WTC11 (cell line): ENCODE measurements around the gene CLPX.

ENCODE experiments used
- ESRRA ChIP-seq: sonication (generic); formaldehyde crosslinking; IDR thresholded peaks from 2 replicates; pipeline ENCODE4 v1.8.1; 2022; ENCODE audit warnings: mild to moderate bottlenecking, missing genetic modification reagents, borderline replicate concordance
- FOXJ3 ChIP-seq: sonication (generic); formaldehyde crosslinking; IDR thresholded peaks from 2 replicates; pipeline ENCODE4 v1.9.0; 2021; ENCODE audit warnings: missing genetic modification reagents, mild to moderate bottlenecking, borderline replicate concordance
- NFE2L1 ChIP-seq: sonication (generic); formaldehyde crosslinking; IDR thresholded peaks from 2 replicates; pipeline ENCODE4 v1.8.1; 2023; ENCODE audit warnings: missing genetic modification reagents
- SP1 ChIP-seq: sonication (generic); formaldehyde crosslinking; conservative IDR thresholded peaks from 2 replicates; pipeline ENCODE4 v1.8.1; 2022; ENCODE audit warnings: missing genetic modification reagents
- TF ChIP-seq, protein P1 (sequence below): fragments of 200-600 bp; IDR thresholded peaks from 2 replicates; pipeline ENCODE4 v1.8.0; 2022; ENCODE audit warnings: antibody characterized with exemption
- TF ChIP-seq, protein P2 (sequence below): sonication (generic); formaldehyde crosslinking; IDR thresholded peaks from 2 replicates; pipeline ENCODE4 v1.8.0; 2022; ENCODE audit warnings: mild to moderate bottlenecking, missing genetic modification reagents
- TF ChIP-seq, protein P3 (sequence below): sonication (generic); formaldehyde crosslinking; IDR thresholded peaks from 2 replicates; pipeline ENCODE4 v1.8.1; 2023; ENCODE audit warnings: mild to moderate bottlenecking, missing genetic modification reagents, borderline replicate concordance

DNA sequence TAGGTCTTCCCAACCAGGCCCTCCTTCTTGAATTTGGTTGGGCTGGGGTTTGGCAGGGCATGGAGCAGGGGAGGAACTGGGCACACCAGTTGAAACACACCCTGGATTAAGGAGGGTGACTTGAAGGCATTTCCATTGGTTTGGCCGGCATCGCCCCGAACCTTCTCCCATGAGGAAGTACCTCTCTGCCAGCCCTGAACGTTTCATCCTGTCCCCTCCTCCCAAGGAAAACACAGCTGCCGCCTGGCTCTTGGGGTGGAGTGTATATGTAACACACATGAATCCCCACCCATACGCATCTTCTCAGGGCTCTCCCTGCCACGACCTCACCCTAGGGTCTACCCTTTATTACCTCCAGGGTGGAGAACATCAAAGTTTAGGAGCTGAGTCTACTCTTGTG, 84.7 kb downstream of the CLPX start:
- no peak for TF ChIP-seq SP1 (CRISPR knock-in tag)
- TF ChIP-seq, protein P1, sequence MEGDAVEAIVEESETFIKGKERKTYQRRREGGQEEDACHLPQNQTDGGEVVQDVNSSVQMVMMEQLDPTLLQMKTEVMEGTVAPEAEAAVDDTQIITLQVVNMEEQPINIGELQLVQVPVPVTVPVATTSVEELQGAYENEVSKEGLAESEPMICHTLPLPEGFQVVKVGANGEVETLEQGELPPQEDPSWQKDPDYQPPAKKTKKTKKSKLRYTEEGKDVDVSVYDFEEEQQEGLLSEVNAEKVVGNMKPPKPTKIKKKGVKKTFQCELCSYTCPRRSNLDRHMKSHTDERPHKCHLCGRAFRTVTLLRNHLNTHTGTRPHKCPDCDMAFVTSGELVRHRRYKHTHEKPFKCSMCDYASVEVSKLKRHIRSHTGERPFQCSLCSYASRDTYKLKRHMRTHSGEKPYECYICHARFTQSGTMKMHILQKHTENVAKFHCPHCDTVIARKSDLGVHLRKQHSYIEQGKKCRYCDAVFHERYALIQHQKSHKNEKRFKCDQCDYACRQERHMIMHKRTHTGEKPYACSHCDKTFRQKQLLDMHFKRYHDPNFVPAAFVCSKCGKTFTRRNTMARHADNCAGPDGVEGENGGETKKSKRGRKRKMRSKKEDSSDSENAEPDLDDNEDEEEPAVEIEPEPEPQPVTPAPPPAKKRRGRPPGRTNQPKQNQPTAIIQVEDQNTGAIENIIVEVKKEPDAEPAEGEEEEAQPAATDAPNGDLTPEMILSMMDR, result no peak
- TF ChIP-seq, protein P2, sequence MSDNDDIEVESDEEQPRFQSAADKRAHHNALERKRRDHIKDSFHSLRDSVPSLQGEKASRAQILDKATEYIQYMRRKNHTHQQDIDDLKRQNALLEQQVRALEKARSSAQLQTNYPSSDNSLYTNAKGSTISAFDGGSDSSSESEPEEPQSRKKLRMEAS (CRISPR knock-in tag), result no peak
- no peak for TF ChIP-seq NFE2L1 (CRISPR knock-in tag)
- no peak for TF ChIP-seq FOXJ3 (CRISPR knock-in tag)
- TF ChIP-seq, protein P3, sequence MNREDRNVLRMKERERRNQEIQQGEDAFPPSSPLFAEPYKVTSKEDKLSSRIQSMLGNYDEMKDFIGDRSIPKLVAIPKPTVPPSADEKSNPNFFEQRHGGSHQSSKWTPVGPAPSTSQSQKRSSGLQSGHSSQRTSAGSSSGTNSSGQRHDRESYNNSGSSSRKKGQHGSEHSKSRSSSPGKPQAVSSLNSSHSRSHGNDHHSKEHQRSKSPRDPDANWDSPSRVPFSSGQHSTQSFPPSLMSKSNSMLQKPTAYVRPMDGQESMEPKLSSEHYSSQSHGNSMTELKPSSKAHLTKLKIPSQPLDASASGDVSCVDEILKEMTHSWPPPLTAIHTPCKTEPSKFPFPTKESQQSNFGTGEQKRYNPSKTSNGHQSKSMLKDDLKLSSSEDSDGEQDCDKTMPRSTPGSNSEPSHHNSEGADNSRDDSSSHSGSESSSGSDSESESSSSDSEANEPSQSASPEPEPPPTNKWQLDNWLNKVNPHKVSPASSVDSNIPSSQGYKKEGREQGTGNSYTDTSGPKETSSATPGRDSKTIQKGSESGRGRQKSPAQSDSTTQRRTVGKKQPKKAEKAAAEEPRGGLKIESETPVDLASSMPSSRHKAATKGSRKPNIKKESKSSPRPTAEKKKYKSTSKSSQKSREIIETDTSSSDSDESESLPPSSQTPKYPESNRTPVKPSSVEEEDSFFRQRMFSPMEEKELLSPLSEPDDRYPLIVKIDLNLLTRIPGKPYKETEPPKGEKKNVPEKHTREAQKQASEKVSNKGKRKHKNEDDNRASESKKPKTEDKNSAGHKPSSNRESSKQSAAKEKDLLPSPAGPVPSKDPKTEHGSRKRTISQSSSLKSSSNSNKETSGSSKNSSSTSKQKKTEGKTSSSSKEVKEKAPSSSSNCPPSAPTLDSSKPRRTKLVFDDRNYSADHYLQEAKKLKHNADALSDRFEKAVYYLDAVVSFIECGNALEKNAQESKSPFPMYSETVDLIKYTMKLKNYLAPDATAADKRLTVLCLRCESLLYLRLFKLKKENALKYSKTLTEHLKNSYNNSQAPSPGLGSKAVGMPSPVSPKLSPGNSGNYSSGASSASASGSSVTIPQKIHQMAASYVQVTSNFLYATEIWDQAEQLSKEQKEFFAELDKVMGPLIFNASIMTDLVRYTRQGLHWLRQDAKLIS (CRISPR knock-in tag), result no peak
- no peak for TF ChIP-seq ESRRA (CRISPR knock-in tag)
